ENCODE results near the gene TGFB1. TPM values are rescaled to one million over a fixed set of nuclear protein-coding genes. Genes with fewer than 3 reads are reported as not detected.

TGFB1 gene
- total and polyA plus RNA-seq, 9 of the 15 experiments (the other 6 are each of a cell fraction or from before 2014, with no cell fraction given), result 0.24 to 159 (median 17.2) TPM

- Histone ChIP-seq H3K27me3 (ENCODE audit: control insufficient read depth in 2 of 2, insufficient read depth in 2 of 2, low read length in 2 of 2) (no peaks in the 10 kb centered on the region), H3K4me2 (ENCODE audit: insufficient read depth, low read length) (no peak overlapping the region), H3K9me3 (replicated peaks; ENCODE audit: control insufficient read depth, insufficient read depth, low read depth, low read length) (no peaks in the 10 kb centered on the region), H4K20me1 (replicated peaks; ENCODE audit: control insufficient read depth, insufficient read depth, low read length) (peaks cover 7% of the 10 kb centered on the region; the same call in 1 of the 2 replicates), H3K9ac (ENCODE audit: insufficient read depth in 1 of 2, low read depth in 2 of 2, low read length in 2 of 2) (no peak overlapping the region), H3K27ac (ENCODE audit: extremely low read depth, low read depth, low read length) (no peak overlapping the region), H3K9me1 (ENCODE audit: control insufficient read depth, insufficient read depth, low read length) (no peaks in the 10 kb centered on the region), H3K36me3 (ENCODE audit: control insufficient read depth, insufficient read depth, low read length) (peaks cover 100% of the 10 kb centered on the region), H2AFZ (ENCODE audit: low read depth, low read length) (no peak overlapping the region), H3K79me2 (ENCODE audit: control insufficient read depth, insufficient read depth, low read length) (peaks cover 6% of the 10 kb centered on the region; the same call in 1 of the 3 replicates), H3K4me3 (no peak overlapping the region), H3K4me1 (replicated peaks in 1 of 2; ENCODE audit: control insufficient read depth in 2 of 2, insufficient read depth in 2 of 2, low read length in 2 of 2) (no peaks in the 10 kb centered on the region)
- no peak for FAIRE-seq
- WGBS (ENCODE audit: insufficient coverage, low coverage, missing lambda C conversion rate), result 83% methylated on average over 7 of the region's 7 CpGs
- in situ Hi-C loops (cut with MboI), result no loop called here
- DNase-seq (ENCODE audit: extremely low read depth in 1 of 4, low spot score in 3 of 4), result no peak
- TF ChIP-seq ZNF445 (CRISPR knock-in tag; IDR thresholded peaks at IDR 0.05; ENCODE audit: low read depth) (no peak), MTF1 (CRISPR knock-in tag; IDR thresholded peaks at IDR 0.05; ENCODE audit: borderline replicate concordance) (no peak), CREB3L1 (IDR thresholded peaks at IDR 0.05; ENCODE audit: borderline replicate concordance, low read depth) (no peak), MECOM (CRISPR knock-in tag; IDR thresholded peaks at IDR 0.05) (no peak), ELF1 (tag; IDR thresholded peaks at IDR 0.05) (no peak), ZBTB43 (CRISPR knock-in tag; IDR thresholded peaks at IDR 0.05) (no peak), HMG20A (CRISPR knock-in tag; conservative IDR thresholded peaks at IDR 0.05) (no peak), TAF7 (tag; IDR thresholded peaks at IDR 0.05) (no peak), TAF15 (IDR thresholded peaks at IDR 0.05; ENCODE audit: low read depth, low read length) (no peak), ZBTB7A (IDR thresholded peaks at IDR 0.05; ENCODE audit: borderline replicate concordance, control insufficient read depth, low read depth, low read length) (no peak), HIVEP1 (CRISPR knock-in tag; IDR thresholded peaks at IDR 0.05) (no peak), SMARCB1 (IDR thresholded peaks at IDR 0.05; ENCODE audit: insufficient read length, low read depth) (no peak), GTF2A2 (tag; IDR thresholded peaks at IDR 0.05) (no peak), ZBTB1 (CRISPR knock-in tag; IDR thresholded peaks at IDR 0.05; ENCODE audit: borderline replicate concordance, low read depth) (no peak), ZNF551 (CRISPR knock-in tag; IDR thresholded peaks at IDR 0.05) (no peak), ZNF696 (CRISPR knock-in tag; conservative IDR thresholded peaks at IDR 0.05) (no peak)
- TSS peak; percentile 15 for BruUV-seq (replicated peaks)
- ChIA-PET CTCF (ENCODE audit: low intra/inter-chr PET ratio) (no interaction called here), POLR2A (interaction anchor here (1.1 to 1.8 kb wide), 6 partner anchors 9 to 35 kb away, joined by 3 to 6 read pairs (median 4); no protein-coding TSS in a partner anchor)
- intact Hi-C loops (cut with micrococcal nuclease), result no loop called here
- ATAC-seq, result no peak
Observed at GRCh38 chr19:41297628-41298347, 55.9 kb downstream of the TGFB1 start.
